Measurements from ENCODE around the gene FAM180A.

Gene FAM180A

GRCh38 chr7:135771051-135771450 lies 22.4 kb upstream of the FAM180A start:
- DNase-seq (ENCODE audit: low read depth) = no peak

- no peak for DNase-seq (ENCODE audit: low read depth)
Observed at GRCh38 chr7:135770139-135770710, 21.6 kb upstream of the FAM180A start.

GRCh38 chr7:135769005-135769802 lies 20.6 kb upstream of the FAM180A start:
- DNase-seq (ENCODE audit: low read depth) = no peak

GRCh38 chr7:135768467-135768866 lies 19.9 kb upstream of the FAM180A start:
- DNase-seq (ENCODE audit: low read depth) = no peak

GRCh38 chr7:135768064-135768463 lies 19.5 kb upstream of the FAM180A start:
- DNase-seq (ENCODE audit: low read depth) = no peak

GRCh38 chr7:135763261-135763660 lies 14.6 kb upstream of the FAM180A start:
- no peak for DNase-seq (ENCODE audit: low read depth)

GRCh38 chr7:135761751-135762488 lies 13.3 kb upstream of the FAM180A start:
- DNase-seq (ENCODE audit: low read depth) = no peak

GRCh38 chr7:135759532-135759931 lies 10.9 kb upstream of the FAM180A start:
- DNase-seq (ENCODE audit: low read depth) = no peak

GRCh38 chr7:135758531-135758932 lies 9.9 kb upstream of the FAM180A start:
- no peak for DNase-seq (ENCODE audit: low read depth)

GRCh38 chr7:135757719-135758411 lies 9.3 kb upstream of the FAM180A start:
- no peak for DNase-seq (ENCODE audit: low read depth)

GRCh38 chr7:135756191-135756590 lies 7.6 kb upstream of the FAM180A start:
- DNase-seq (ENCODE audit: low read depth) = no peak

- DNase-seq (ENCODE audit: low read depth) = no peak
Observed at GRCh38 chr7:135755351-135755753, 6.7 kb upstream of the FAM180A start.

- no peak for DNase-seq (ENCODE audit: low read depth)
Observed at GRCh38 chr7:135753616-135754413, 5.2 kb upstream of the FAM180A start.

GRCh38 chr7:135747366-135747765 lies 1.2 kb downstream of the FAM180A start:
- DNase-seq (ENCODE audit: low read depth) = no peak

GRCh38 chr7:135745703-135746312 lies 2.8 kb downstream of the FAM180A start:
- no peak for DNase-seq (ENCODE audit: low read depth)

- DNase-seq (ENCODE audit: low read depth) = no peak
Observed at GRCh38 chr7:135744938-135745702, 3.5 kb downstream of the FAM180A start.

- DNase-seq (ENCODE audit: low read depth) = no peak
Observed at GRCh38 chr7:135743907-135744731, 4.5 kb downstream of the FAM180A start.

GRCh38 chr7:135742371-135742770 lies 6.2 kb downstream of the FAM180A start:
- DNase-seq (ENCODE audit: low read depth) = no peak

GRCh38 chr7:135741905-135742304 lies 6.7 kb downstream of the FAM180A start:
- DNase-seq (ENCODE audit: low read depth) = no peak

GRCh38 chr7:135740889-135741288 lies 7.7 kb downstream of the FAM180A start:
- DNase-seq (ENCODE audit: low read depth) = no peak
